A673 (cell line): ENCODE results near the gene PFKP. TPM values are rescaled to one million over a fixed set of nuclear protein-coding genes. Genes with fewer than 3 reads are reported as not detected.

ENCODE experiments used
- BruUV-seq: library from RNA; stranded (reverse); fragments of 400-500 nt; replicated peaks from 2 replicates; lab custom pipeline; 2021; lab: Mats Ljungman, UMichigan
- CTCF ChIA-PET: fragments of 300-600 bp; sonication (Branson Sonifier 250); formaldehyde crosslinking; loops from one replicate; lab custom pipeline; 2022; ENCODE audit warnings: antibody characterized with exemption; lab: Charles Lee
- POLR2A ChIA-PET: fragments of 300-600 bp; sonication (Branson Sonifier 250); formaldehyde crosslinking; loops from one replicate; lab custom pipeline; 2022; ENCODE audit warnings: antibody characterized with exemption; ENCODE audit not compliant: low non-redundant PET; lab: Charles Lee
- DNase-seq: peaks from one replicate; pipeline ENCODE4 v3.0.0-alpha.2; 2015; ENCODE audit warnings: low spot score
- H3K27ac ChIP-seq: fragments of 200-600 bp; sonication (generic); 2 replicates; pipeline ENCODE4 v1.5.1; 2016; ENCODE audit warnings: mixed run types, low read depth, mild to moderate bottlenecking, mixed read lengths, antibody characterized with exemption, low read length; ENCODE audit not compliant: poor library complexity, severe bottlenecking
- H3K27me3 ChIP-seq: fragments of 200-600 bp; sonication (generic); replicated peaks from 2 replicates; pipeline ENCODE4 v1.6.1; 2017; ENCODE audit warnings: mixed run types, low read depth, mild to moderate bottlenecking, mixed read lengths, antibody characterized with exemption, low read length; ENCODE audit not compliant: insufficient read depth, poor library complexity
- H3K36me3 ChIP-seq: fragments of 200-600 bp; sonication (generic); 2 replicates; pipeline ENCODE4 v1.6.1; 2016; ENCODE audit warnings: mixed run types, mild to moderate bottlenecking, mixed read lengths, antibody characterized with exemption, low read length; ENCODE audit not compliant: insufficient read depth, poor library complexity, severe bottlenecking
- H3K4me1 ChIP-seq: fragments of 200-600 bp; sonication (generic); 2 replicates; pipeline ENCODE4 v1.6.1; 2017; ENCODE audit warnings: mixed run types, mild to moderate bottlenecking, mixed read lengths, antibody characterized with exemption, low read length; ENCODE audit not compliant: insufficient read depth, poor library complexity, severe bottlenecking
- H3K4me3 ChIP-seq: fragments of 200-600 bp; sonication (generic); 2 replicates; pipeline ENCODE4 v1.5.1; 2016; ENCODE audit warnings: low read depth, mixed run types, mild to moderate bottlenecking, mixed read lengths, low read length; ENCODE audit not compliant: poor library complexity, severe bottlenecking
- H3K9me3 ChIP-seq: fragments of 200-600 bp; sonication (generic); 2 replicates; pipeline ENCODE4 v1.6.1; 2016; ENCODE audit warnings: mixed run types, low read depth, mild to moderate bottlenecking, mixed read lengths, antibody characterized with exemption, low read length; ENCODE audit not compliant: poor library complexity, severe bottlenecking
- CTCF ChIP-seq: fragments of 300-800, 200-600 bp; sonication (generic); conservative IDR thresholded peaks from 2 replicates; pipeline ENCODE4 v1.5.1; 2017; ENCODE audit warnings: low read depth, mild to moderate bottlenecking, antibody characterized with exemption, low read length, moderate library complexity, mixed read lengths
- EZH2 ChIP-seq: fragments of 200-600 bp; sonication (generic); IDR thresholded peaks from 2 replicates; pipeline ENCODE4 v1.6.1; 2017; ENCODE audit warnings: borderline replicate concordance, low read depth, mild to moderate bottlenecking, mixed read lengths, antibody characterized with exemption, low read length; ENCODE audit not compliant: poor library complexity, severe bottlenecking
- intact Hi-C: fragments of 100-400 bp; cut with micrococcal nuclease; formaldehyde crosslinking; loops from one replicate; pipeline ENCODE4 v1.10.0; 2022; ENCODE audit not compliant: unreplicated experiment
- total RNA-seq: library from RNA; stranded (reverse); gene quantifications from 2 replicates; pipeline ENCODE4 v1.2.3, GENCODE V29; 2021

The PFKP gene
- total RNA-seq, 1 experiment from 2014 or later: 232 TPM

- POLR2A ChIA-PET: no interaction called here
- H3K9me3 ChIP-seq: no peaks in the 10 kb centered on the region
Measured at GRCh38 chr10:3064423-3064822, 2.9 kb upstream of the PFKP start.

GRCh38 chr10:3065622-3066021, 1.7 kb upstream of the PFKP start:
- CTCF ChIA-PET: no interaction called here
- peaks cover 6% of the 10 kb centered on the region for H3K4me1 ChIP-seq
- H3K9me3 ChIP-seq: no peaks in the 10 kb centered on the region

More at GRCh38 chr10:3064423-3064822, 2.9 kb upstream of the PFKP start:
- H3K36me3 ChIP-seq: no peaks in the 10 kb centered on the region
- TF ChIP-seq CTCF: no peak
- no peak for TF ChIP-seq EZH2
- no peak overlapping the region for H3K4me3 ChIP-seq
- no peak overlapping the region for H3K27ac ChIP-seq
- H3K27me3 ChIP-seq: no peaks in the 10 kb centered on the region
- DNase-seq: no peak
- CTCF ChIA-PET: interaction anchor here (0.6 to 0.7 kb wide), 2 partner anchors 22 to 23 kb away, joined by 6 to 13 read pairs; no protein-coding TSS in a partner anchor
- intact Hi-C loops: no loop called here
- peaks cover 3% of the 10 kb centered on the region for H3K4me1 ChIP-seq
- BruUV-seq: no TSS peak

GRCh38 chr10:3066317-3067117, 831 bp upstream of the PFKP start:
- intact Hi-C loops: no loop called here
- DNase-seq: no peak
- BruUV-seq: no TSS peak
- peak overlapping the region; percentile 95 for H3K4me3 ChIP-seq
- TF ChIP-seq EZH2: no peak
- peaks cover 11% of the 10 kb centered on the region for H3K36me3 ChIP-seq
- H3K4me1 ChIP-seq: peaks cover 6% of the 10 kb centered on the region
- no peaks in the 10 kb centered on the region for H3K9me3 ChIP-seq
- ChIA-PET CTCF (no interaction called here), POLR2A (no interaction called here)
- H3K27ac ChIP-seq: no peak overlapping the region
- H3K27me3 ChIP-seq: no peaks in the 10 kb centered on the region

More at GRCh38 chr10:3065622-3066021, 1.7 kb upstream of the PFKP start:
- POLR2A ChIA-PET: no interaction called here
- no peak for TF ChIP-seq EZH2
- Histone ChIP-seq H3K4me3 (no peak overlapping the region), H3K27me3 (no peaks in the 10 kb centered on the region), H3K27ac (no peak overlapping the region), H3K36me3 (peaks cover 7% of the 10 kb centered on the region)
- no peak for DNase-seq
- BruUV-seq: no TSS peak
- intact Hi-C loops: no loop called here

GRCh38 chr10:3067859-3068179, 471 bp downstream of the PFKP start:
- intact Hi-C loops: no loop called here
- CTCF ChIA-PET: interaction anchor here (0.6 kb wide), 1 partner anchor 465 kb away, joined by 5 read pairs; no protein-coding TSS in a partner anchor
- TF ChIP-seq CTCF: no peak
- TF ChIP-seq EZH2: no peak
- no TSS peak for BruUV-seq
- Histone ChIP-seq H3K27ac (peak overlapping the region; percentile 81), H3K4me1 (peaks cover 6% of the 10 kb centered on the region), H3K4me3 (peak overlapping the region; percentile 95), H3K36me3 (peaks cover 16% of the 10 kb centered on the region), H3K9me3 (no peaks in the 10 kb centered on the region), H3K27me3 (no peaks in the 10 kb centered on the region)
- POLR2A ChIA-PET: interaction anchor here (0.7 kb wide), 1 partner anchor 23 kb away, joined by 12 read pairs; no protein-coding TSS in a partner anchor
- DNase-seq: no peak
